HEK293T (cell line): ENCODE measurements around the gene CDKN2B.

Experiments used
- L3MBTL2 ChIP-seq: fragments of 450-650 bp; conservative IDR thresholded peaks from 2 replicates; pipeline ENCODE4 v1.6.1; 2016; ENCODE audit warnings: mild to moderate bottlenecking
- SUZ12 ChIP-seq: fragments of 450-650 bp; IDR thresholded peaks from 2 replicates; pipeline ENCODE4 v1.6.1; 2016; ENCODE audit warnings: mild to moderate bottlenecking

- TF ChIP-seq L3MBTL2, result no peak
- TF ChIP-seq SUZ12, result no peak
Measured at GRCh38 chr9:22054529-22054928, 45.4 kb upstream of the CDKN2B start.
